ENCODE measurements around the gene XPO6. TPM values are rescaled to one million over a fixed set of nuclear protein-coding genes. Genes with fewer than 3 reads are reported as not detected.
A peak's percentile ranks its signal among the peaks of the same experiment; 100 is the strongest.
"Not testable (repeated sequence)": the region's sequence is repeated elsewhere in the genome, so short reads cannot be mapped to it uniquely, and the experiment has no call there.

The XPO6 gene
- polyA plus RNA-seq (ENCODE audit: insufficient read depth in 1 of 5, insufficient read length in 5 of 5, low replicate concordance in 1 of 5), result 10 to 100 TPM; 61.9 to 80.9 (median 75.6) TPM
- long read RNA-seq, donor 1, partial matches to known transcripts, result 16 of 17 reads
- long read RNA-seq, donor 1, other reads (novel, unspliced or antisense), result 0 of 17 reads
- long read RNA-seq, donor 2, partial matches to known transcripts, result 14 of 15 reads
- long read RNA-seq, donor 2, other reads (novel, unspliced or antisense), result 0 of 15 reads
- long read RNA-seq, donor 3, full-length matches to known transcripts, result 3 of 18 reads
- long read RNA-seq, donor 3, partial matches to known transcripts, result 15 of 18 reads
- long read RNA-seq, donor 3, other reads (novel, unspliced or antisense), result 0 of 18 reads
- long read RNA-seq, donor 4, full-length matches to known transcripts, result 1 of 1 reads
- long read RNA-seq, donor 4, partial matches to known transcripts, result 0 of 1 reads
- long read RNA-seq, donor 4, other reads (novel, unspliced or antisense), result 0 of 1 reads
- long read RNA-seq, donor 5, full-length matches to known transcripts, result 2 of 20 reads
- long read RNA-seq, donor 5, partial matches to known transcripts, result 18 of 20 reads
- long read RNA-seq, donor 5, other reads (novel, unspliced or antisense), result 0 of 20 reads
- long read RNA-seq, donor 6, full-length matches to known transcripts, result 8 of 29 reads
- long read RNA-seq, donor 6, partial matches to known transcripts, result 21 of 29 reads
- long read RNA-seq, donor 6, other reads (novel, unspliced or antisense), result 0 of 29 reads
- long read RNA-seq, donor 7, full-length matches to known transcripts, result 2 of 2 reads
- long read RNA-seq, donor 7, partial matches to known transcripts, result 0 of 2 reads
- long read RNA-seq, donor 7, other reads (novel, unspliced or antisense), result 0 of 2 reads
- long read RNA-seq, donor 8, partial matches to known transcripts, result 5 of 5 reads
- long read RNA-seq, donor 8, other reads (novel, unspliced or antisense), result 0 of 5 reads

GRCh38 chr16:28211758-28212531 lies at the start of gene XPO6:
TSS of gene XPO6 (minus strand) at chr16:28211965. CDS start at chr16:28211368, 597 bp downstream.
- peak; percentile 95 to 97 for DNase-seq

- DNase-seq, result no peak
These were observed 48.4 kb upstream of the XPO6 start for GRCh38 chr16:28260193-28260592.

- DNase-seq, result no peak
These were observed 48.0 kb upstream of the XPO6 start for GRCh38 chr16:28259781-28260150.

- DNase-seq, result no peak
These were observed 47.5 kb upstream of the XPO6 start for GRCh38 chr16:28259091-28259780.

- DNase-seq, result peak in 1 of 2 donors; percentile 8
These were observed 46.8 kb upstream of the XPO6 start for GRCh38 chr16:28258567-28258966.

- no peak for DNase-seq
These were observed 45.5 kb upstream of the XPO6 start for GRCh38 chr16:28257256-28257655.

GRCh38 chr16:28255838-28256237 lies 44.1 kb upstream of the XPO6 start:
- no peak for DNase-seq

- DNase-seq, result no peak
These were observed 42.4 kb upstream of the XPO6 start for GRCh38 chr16:28254158-28254557.

GRCh38 chr16:28250999-28251398 lies 39.2 kb upstream of the XPO6 start:
- no peak for DNase-seq

GRCh38 chr16:28249483-28249882 lies 37.7 kb upstream of the XPO6 start:
- DNase-seq, result not testable (repeated sequence)

GRCh38 chr16:28241924-28242323 lies 30.2 kb upstream of the XPO6 start:
- DNase-seq, result no peak

- DNase-seq, result no peak
These were observed 26.1 kb upstream of the XPO6 start for GRCh38 chr16:28237754-28238357.

- no peak for DNase-seq
These were observed 20.0 kb upstream of the XPO6 start for GRCh38 chr16:28231763-28232162.

GRCh38 chr16:28223909-28224308 lies 12.1 kb upstream of the XPO6 start:
- not testable (repeated sequence) for DNase-seq

- DNase-seq, result not testable (repeated sequence)
These were observed 8.0 kb upstream of the XPO6 start for GRCh38 chr16:28219777-28220176.

- no peak for DNase-seq
These were observed 7.5 kb upstream of the XPO6 start for GRCh38 chr16:28219282-28219681.

GRCh38 chr16:28218109-28218508 lies 6.3 kb upstream of the XPO6 start:
- no peak for DNase-seq

- DNase-seq, result no peak
These were observed 5.6 kb upstream of the XPO6 start for GRCh38 chr16:28217326-28217725.

- DNase-seq, result no peak
These were observed 1.6 kb upstream of the XPO6 start for GRCh38 chr16:28213396-28213795.

- no peak for DNase-seq
These were observed 738 bp upstream of the XPO6 start for GRCh38 chr16:28212532-28212873.

Measured in right lung (tissue), 10 donors.